HepG2 (cell line): Measurements from ENCODE around the gene RXFP1. TPM values are rescaled to one million over a fixed set of nuclear protein-coding genes. Genes with fewer than 3 reads are reported as not detected.

Source experiments
- ELK4 ChIP-seq: sonication (generic); formaldehyde crosslinking; IDR thresholded peaks from 2 replicates; pipeline ENCODE4 v1.9.0; 2021; ENCODE audit warnings: missing genetic modification reagents, borderline replicate concordance
- HES4 ChIP-seq: sonication (generic); formaldehyde crosslinking; IDR thresholded peaks from 2 replicates; pipeline ENCODE4 v1.9.0; 2021; ENCODE audit warnings: mild to moderate bottlenecking, missing genetic modification reagents, borderline replicate concordance
- JUND ChIP-seq: sonication (generic); formaldehyde crosslinking; IDR thresholded peaks from 2 replicates; pipeline ENCODE4 v1.8.0; 2022; ENCODE audit warnings: mild to moderate bottlenecking, missing genetic modification reagents
- NAIF1 ChIP-seq: sonication (generic); formaldehyde crosslinking; IDR thresholded peaks from 2 replicates; pipeline ENCODE4 v1.5.0; 2020; ENCODE audit warnings: mild to moderate bottlenecking, missing genetic modification reagents, borderline replicate concordance
- PAF1 ChIP-seq: IDR thresholded peaks from 2 replicates; pipeline ENCODE4 v1.6.1; 2016; ENCODE audit warnings: missing genetic modification reagents, missing compliant biosample characterization
- WIZ ChIP-seq: sonication (generic); formaldehyde crosslinking; IDR thresholded peaks from 2 replicates; pipeline ENCODE4 v1.5.1; 2020; ENCODE audit warnings: mild to moderate bottlenecking, missing genetic modification reagents
- ZNF431 ChIP-seq: sonication (generic); formaldehyde crosslinking; IDR thresholded peaks from 2 replicates; pipeline ENCODE4 v1.9.0; 2022; ENCODE audit warnings: missing genetic modification reagents, low read depth, mild to moderate bottlenecking, borderline replicate concordance
- ZNF441 ChIP-seq: sonication (generic); formaldehyde crosslinking; IDR thresholded peaks from 2 replicates; pipeline ENCODE4 v1.7.0; 2021; ENCODE audit warnings: missing genetic modification reagents, borderline replicate concordance
- ZNF513 ChIP-seq: sonication (generic); formaldehyde crosslinking; conservative IDR thresholded peaks from 2 replicates; pipeline ENCODE4 v1.5.0; 2020; ENCODE audit warnings: missing genetic modification reagents
- ZNF670 ChIP-seq: sonication (generic); formaldehyde crosslinking; IDR thresholded peaks from 2 replicates; pipeline ENCODE4 v1.8.0; 2022; ENCODE audit warnings: mild to moderate bottlenecking, missing genetic modification reagents, borderline replicate concordance
- ZNF790 ChIP-seq: sonication (generic); formaldehyde crosslinking; IDR thresholded peaks from 2 replicates; pipeline ENCODE4 v1.8.0; 2022; ENCODE audit warnings: missing genetic modification reagents, mild to moderate bottlenecking, borderline replicate concordance
- polyA plus RNA-seq, 8 experiments: library from polyadenylated mRNA; depleted of rRNA in 3 of 8; stranded (reverse) in 7 of 8; unstranded in 1 of 8; fragments of >200 nt; fragmentation: Illumina TruSeq in 4 of 8; extraction: Trizol in 4 of 8; gene quantifications; 2 replicates each; pipeline versions ENCODE4 v1.2.1 to v1.2.3, GENCODE V29; 2011 to 2016; ENCODE audit warnings: low read depth in 4 of 8, missing spikeins in 1 of 8, mixed read lengths in 1 of 8; ENCODE audit not compliant: insufficient read depth in 1 of 8
- total RNA-seq, 5 experiments: library from RNA; depleted of rRNA; stranded (reverse); fragments of >200 nt; fragmentation: Illumina TruSeq; extraction: Trizol; gene quantifications; 2 replicates each; pipeline ENCODE4 v1.2.3, GENCODE V29; 2016; ENCODE audit warnings: low read depth in 1 of 5
- TF ChIP-seq, protein P1 (sequence below): sonication (generic); formaldehyde crosslinking; IDR thresholded peaks from one replicate; pipeline ENCODE4 v1.5.1; 2020; ENCODE audit warnings: mild to moderate bottlenecking, missing genetic modification reagents; ENCODE audit errors: not compliant biosample characterization

Gene RXFP1
- total and polyA plus RNA-seq, 2 of the 13 experiments (the other 11 are each of a cell fraction or from before 2014, with no cell fraction given): not detected

GRCh38 chr4:158671915-158672806, 150.5 kb downstream of the RXFP1 start, which contains the start of gene ETFDH (continued):
- TF ChIP-seq ZNF790 (no peak), ZNF441 (CRISPR knock-in tag) (0 out of 2 replicates have a peak, but pooled peaks have one; percentile 20), HES4 (no peak), NAIF1 (CRISPR knock-in tag) (0 out of 2 replicates have a peak, but pooled peaks have one; percentile 56), WIZ (no peak; the same call in 1 of the 2 replicates), JUND (CRISPR knock-in tag) (peak; percentile 85), PAF1 (CRISPR knock-in tag) (no peak), ELK4 (no peak), ZNF670 (CRISPR knock-in tag) (peak; percentile 82), ZNF513 (no peak), ZNF431 (CRISPR knock-in tag) (no peak; the same call in 1 of the 2 replicates)
- TF ChIP-seq, protein P1, sequence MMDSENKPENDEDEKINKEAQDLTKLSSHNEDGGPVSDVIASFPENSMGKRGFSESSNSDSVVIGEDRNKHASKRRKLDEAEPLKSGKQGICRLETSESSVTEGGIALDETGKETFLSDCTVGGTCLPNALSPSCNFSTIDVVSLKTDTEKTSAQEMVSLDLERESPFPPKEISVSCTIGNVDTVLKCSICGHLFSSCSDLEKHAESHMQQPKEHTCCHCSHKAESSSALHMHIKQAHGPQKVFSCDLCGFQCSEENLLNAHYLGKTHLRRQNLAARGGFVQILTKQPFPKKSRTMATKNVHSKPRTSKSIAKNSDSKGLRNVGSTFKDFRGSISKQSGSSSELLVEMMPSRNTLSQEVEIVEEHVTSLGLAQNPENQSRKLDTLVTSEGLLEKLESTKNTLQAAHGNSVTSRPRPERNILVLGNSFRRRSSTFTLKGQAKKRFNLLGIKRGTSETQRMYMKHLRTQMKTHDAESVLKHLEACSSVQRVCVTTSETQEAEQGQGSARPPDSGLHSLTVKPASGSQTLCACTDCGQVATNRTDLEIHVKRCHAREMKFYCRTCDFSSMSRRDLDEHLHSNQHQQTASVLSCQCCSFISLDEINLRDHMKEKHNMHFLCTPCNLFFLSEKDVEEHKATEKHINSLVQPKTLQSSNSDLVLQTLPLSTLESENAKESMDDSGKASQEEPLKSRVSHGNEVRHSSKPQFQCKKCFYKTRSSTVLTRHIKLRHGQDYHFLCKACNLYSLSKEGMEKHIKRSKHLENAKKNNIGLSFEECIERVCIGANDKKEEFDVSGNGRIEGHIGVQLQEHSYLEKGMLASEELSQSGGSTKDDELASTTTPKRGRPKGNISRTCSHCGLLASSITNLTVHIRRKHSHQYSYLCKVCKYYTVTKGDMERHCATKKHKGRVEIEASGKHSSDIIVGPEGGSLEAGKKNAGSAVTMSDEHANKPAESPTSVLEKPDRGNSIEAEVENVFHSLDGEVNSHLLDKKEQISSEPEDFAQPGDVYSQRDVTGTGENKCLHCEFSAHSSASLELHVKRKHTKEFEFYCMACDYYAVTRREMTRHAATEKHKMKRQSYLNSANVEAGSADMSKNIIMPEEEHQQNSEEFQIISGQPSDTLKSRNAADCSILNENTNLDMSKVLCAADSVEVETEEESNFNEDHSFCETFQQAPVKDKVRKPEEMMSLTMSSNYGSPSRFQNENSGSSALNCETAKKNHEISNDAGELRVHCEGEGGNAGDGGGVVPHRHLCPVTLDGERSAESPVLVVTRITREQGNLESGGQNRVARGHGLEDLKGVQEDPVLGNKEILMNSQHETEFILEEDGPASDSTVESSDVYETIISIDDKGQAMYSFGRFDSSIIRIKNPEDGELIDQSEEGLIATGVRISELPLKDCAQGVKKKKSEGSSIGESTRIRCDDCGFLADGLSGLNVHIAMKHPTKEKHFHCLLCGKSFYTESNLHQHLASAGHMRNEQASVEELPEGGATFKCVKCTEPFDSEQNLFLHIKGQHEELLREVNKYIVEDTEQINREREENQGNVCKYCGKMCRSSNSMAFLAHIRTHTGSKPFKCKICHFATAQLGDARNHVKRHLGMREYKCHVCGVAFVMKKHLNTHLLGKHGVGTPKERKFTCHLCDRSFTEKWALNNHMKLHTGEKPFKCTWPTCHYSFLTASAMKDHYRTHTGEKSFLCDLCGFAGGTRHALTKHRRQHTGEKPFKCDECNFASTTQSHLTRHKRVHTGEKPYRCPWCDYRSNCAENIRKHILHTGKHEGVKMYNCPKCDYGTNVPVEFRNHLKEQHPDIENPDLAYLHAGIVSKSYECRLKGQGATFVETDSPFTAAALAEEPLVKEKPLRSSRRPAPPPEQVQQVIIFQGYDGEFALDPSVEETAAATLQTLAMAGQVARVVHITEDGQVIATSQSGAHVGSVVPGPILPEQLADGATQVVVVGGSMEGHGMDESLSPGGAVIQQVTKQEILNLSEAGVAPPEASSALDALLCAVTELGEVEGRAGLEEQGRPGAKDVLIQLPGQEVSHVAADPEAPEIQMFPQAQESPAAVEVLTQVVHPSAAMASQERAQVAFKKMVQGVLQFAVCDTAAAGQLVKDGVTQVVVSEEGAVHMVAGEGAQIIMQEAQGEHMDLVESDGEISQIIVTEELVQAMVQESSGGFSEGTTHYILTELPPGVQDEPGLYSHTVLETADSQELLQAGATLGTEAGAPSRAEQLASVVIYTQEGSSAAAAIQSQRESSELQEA (CRISPR knock-in tag): no peak
